ENCODE data around the gene EYA4. TPM values are rescaled to one million over a fixed set of nuclear protein-coding genes. Genes with fewer than 3 reads are reported as not detected.

The EYA4 gene
- total RNA-seq, 1 donor from 2014 or later = 8.1 TPM

DNA sequence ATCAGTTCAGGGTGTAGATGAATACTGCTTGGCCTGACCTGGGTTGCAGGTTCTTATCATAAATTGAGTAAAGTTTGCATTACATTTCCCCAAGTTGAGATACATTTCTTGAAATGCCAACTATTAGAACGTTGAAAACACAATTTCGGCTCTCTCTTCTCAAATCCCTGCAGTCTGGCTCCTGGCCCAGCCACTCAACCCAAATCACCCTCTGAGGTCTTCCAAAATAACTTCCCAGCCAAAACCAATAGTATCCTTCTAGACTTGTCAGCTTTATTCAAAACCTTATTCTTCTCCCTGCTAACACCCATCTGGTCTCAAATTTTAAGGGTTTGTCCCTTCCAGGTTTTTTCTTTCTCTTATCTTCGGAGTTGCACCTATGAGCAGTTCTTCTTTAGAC is 263.6 kb downstream of the EYA4 start:
- no peak overlapping the region for H3K4me3 Mint-ChIP-seq (ENCODE audit: unreplicated experiment)
- no peak overlapping the region for H3K27ac Mint-ChIP-seq (ENCODE audit: unreplicated experiment)
- H3K36me3 Mint-ChIP-seq (ENCODE audit: low read depth, unreplicated experiment) = no peaks in the 10 kb centered on the region
- DNase-seq (ENCODE audit: low spot score) = no peak
- TF ChIP-seq, protein P1, sequence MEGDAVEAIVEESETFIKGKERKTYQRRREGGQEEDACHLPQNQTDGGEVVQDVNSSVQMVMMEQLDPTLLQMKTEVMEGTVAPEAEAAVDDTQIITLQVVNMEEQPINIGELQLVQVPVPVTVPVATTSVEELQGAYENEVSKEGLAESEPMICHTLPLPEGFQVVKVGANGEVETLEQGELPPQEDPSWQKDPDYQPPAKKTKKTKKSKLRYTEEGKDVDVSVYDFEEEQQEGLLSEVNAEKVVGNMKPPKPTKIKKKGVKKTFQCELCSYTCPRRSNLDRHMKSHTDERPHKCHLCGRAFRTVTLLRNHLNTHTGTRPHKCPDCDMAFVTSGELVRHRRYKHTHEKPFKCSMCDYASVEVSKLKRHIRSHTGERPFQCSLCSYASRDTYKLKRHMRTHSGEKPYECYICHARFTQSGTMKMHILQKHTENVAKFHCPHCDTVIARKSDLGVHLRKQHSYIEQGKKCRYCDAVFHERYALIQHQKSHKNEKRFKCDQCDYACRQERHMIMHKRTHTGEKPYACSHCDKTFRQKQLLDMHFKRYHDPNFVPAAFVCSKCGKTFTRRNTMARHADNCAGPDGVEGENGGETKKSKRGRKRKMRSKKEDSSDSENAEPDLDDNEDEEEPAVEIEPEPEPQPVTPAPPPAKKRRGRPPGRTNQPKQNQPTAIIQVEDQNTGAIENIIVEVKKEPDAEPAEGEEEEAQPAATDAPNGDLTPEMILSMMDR (IDR thresholded peaks at IDR 0.05; ENCODE audit: unreplicated experiment) = no peak
- no peaks in the 10 kb centered on the region for H3K4me1 Mint-ChIP-seq (ENCODE audit: unreplicated experiment)
- no peaks in the 10 kb centered on the region for H3K27me3 Mint-ChIP-seq (ENCODE audit: unreplicated experiment)
- H3K9me3 Mint-ChIP-seq (ENCODE audit: unreplicated experiment) = no peaks in the 10 kb centered on the region

DNA sequence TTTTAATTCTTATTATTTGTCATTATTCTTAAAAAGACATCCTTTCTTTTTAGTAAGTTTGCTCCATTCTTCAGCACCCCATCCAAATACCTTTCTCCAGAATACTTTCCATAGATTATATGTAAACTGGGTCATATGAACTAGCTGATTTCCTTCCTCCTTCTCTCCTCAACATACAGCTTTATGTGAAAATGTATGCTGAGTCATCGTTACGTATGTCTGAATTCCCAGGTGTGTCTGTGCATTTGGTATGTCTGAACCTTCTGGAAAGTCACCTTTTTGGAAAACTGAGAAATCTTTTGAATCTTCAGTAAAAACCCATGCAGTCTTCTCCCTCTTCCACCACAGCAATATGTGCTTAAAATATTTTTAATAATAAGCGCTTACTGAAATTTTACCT is 264.5 kb downstream of the EYA4 start:
- no peak for DNase-seq (ENCODE audit: low spot score)
- Mint-ChIP-seq H3K27ac (ENCODE audit: unreplicated experiment) (no peak overlapping the region), H3K9me3 (ENCODE audit: unreplicated experiment) (no peaks in the 10 kb centered on the region), H3K36me3 (ENCODE audit: low read depth, unreplicated experiment) (no peaks in the 10 kb centered on the region), H3K4me3 (ENCODE audit: unreplicated experiment) (no peak overlapping the region), H3K27me3 (ENCODE audit: unreplicated experiment) (no peaks in the 10 kb centered on the region), H3K4me1 (ENCODE audit: unreplicated experiment) (no peaks in the 10 kb centered on the region)
- TF ChIP-seq, protein P1 (IDR thresholded peaks at IDR 0.05; ENCODE audit: unreplicated experiment) = no peak

DNA sequence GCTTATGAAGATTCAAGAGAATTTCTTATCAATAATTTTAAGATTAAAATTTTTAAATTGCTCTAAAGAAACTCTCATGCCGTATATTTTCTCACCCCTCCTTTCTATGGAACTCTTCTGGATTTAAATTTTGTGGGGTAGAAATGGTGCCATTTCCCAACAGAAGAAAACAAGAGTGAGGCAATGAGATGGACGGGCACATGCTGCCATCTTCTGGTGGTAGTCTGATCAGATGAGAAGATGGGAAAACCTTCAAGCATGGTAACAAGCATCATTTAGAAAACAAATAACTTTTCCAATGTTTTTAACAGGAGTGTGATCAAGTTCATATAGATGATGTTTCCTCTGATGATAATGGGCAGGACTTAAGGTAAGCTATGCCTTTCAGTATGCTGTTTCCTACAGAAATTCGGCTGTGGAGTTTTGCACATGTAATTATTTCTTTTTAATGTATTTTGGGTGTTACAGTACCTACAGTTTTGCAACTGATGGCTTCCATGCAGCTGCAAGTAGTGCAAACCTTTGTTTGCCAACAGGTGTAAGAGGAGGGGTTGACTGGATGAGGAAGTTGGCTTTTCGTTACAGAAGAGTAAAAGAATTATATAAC is 271.4 kb downstream of the EYA4 start:
- TF ChIP-seq, protein P1 (IDR thresholded peaks at IDR 0.05; ENCODE audit: unreplicated experiment) = peak; percentile 32
- Mint-ChIP-seq H3K9me3 (ENCODE audit: unreplicated experiment) (no peaks in the 10 kb centered on the region), H3K36me3 (ENCODE audit: low read depth, unreplicated experiment) (no peaks in the 10 kb centered on the region), H3K27ac (ENCODE audit: unreplicated experiment) (no peak overlapping the region), H3K4me1 (ENCODE audit: unreplicated experiment) (no peaks in the 10 kb centered on the region), H3K27me3 (ENCODE audit: unreplicated experiment) (no peaks in the 10 kb centered on the region), H3K4me3 (ENCODE audit: unreplicated experiment) (no peak overlapping the region)
- DNase-seq (ENCODE audit: low spot score) = peak; percentile 52

DNA sequence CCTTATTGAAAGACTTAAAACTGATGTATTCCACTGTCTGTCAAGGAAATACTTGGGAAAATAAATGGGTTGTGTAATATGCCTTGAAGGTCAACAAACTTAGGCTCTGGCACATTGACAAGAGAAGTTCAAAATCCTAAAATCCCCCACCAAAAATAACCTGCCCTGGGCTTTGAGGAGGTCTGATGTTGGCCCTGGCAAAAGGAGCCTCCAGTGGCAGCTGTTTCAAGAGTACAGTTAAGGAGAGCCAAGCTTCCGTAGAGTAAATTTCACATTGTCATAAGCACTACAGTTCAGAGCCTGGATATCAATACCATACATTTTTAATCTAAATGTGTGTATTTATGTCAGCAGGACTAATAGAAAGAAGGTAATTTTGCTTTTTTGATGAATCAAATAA is 282.7 kb downstream of the EYA4 start:
- no peaks in the 10 kb centered on the region for H3K9me3 Mint-ChIP-seq (ENCODE audit: unreplicated experiment)
- no peaks in the 10 kb centered on the region for H3K27me3 Mint-ChIP-seq (ENCODE audit: unreplicated experiment)
- H3K4me3 Mint-ChIP-seq (ENCODE audit: unreplicated experiment) = no peak overlapping the region
- no peaks in the 10 kb centered on the region for H3K36me3 Mint-ChIP-seq (ENCODE audit: low read depth, unreplicated experiment)
- DNase-seq (ENCODE audit: low spot score) = no peak
- no peak overlapping the region for H3K27ac Mint-ChIP-seq (ENCODE audit: unreplicated experiment)
- TF ChIP-seq, protein P1 (IDR thresholded peaks at IDR 0.05; ENCODE audit: unreplicated experiment) = no peak
- H3K4me1 Mint-ChIP-seq (ENCODE audit: unreplicated experiment) = no peaks in the 10 kb centered on the region

DNA sequence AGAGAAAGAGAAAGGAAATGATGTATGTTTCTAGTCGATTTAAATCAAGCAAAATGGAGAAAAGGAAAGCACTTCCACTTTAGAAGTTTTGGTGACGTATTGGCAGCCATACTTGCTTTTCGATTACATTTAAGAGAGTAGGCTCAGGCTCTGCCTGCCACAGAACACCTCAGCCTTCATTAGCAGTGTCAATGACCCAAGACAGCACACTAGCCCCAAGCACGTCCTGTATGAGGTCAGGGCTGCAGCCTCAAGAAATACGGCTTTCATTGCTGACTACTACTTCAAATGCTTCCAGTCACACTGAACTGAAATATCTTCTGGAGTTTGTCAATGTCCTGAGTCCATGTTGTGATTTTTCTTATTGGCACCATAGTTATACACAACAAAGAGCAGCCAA is 285.3 kb downstream of the EYA4 start:
- H3K4me1 Mint-ChIP-seq (ENCODE audit: unreplicated experiment) = no peaks in the 10 kb centered on the region
- DNase-seq (ENCODE audit: low spot score) = no peak
- no peaks in the 10 kb centered on the region for H3K27me3 Mint-ChIP-seq (ENCODE audit: unreplicated experiment)
- H3K36me3 Mint-ChIP-seq (ENCODE audit: low read depth, unreplicated experiment) = no peaks in the 10 kb centered on the region
- H3K9me3 Mint-ChIP-seq (ENCODE audit: unreplicated experiment) = no peaks in the 10 kb centered on the region
- TF ChIP-seq, protein P1 (IDR thresholded peaks at IDR 0.05; ENCODE audit: unreplicated experiment) = no peak
- no peak overlapping the region for H3K4me3 Mint-ChIP-seq (ENCODE audit: unreplicated experiment)
- no peak overlapping the region for H3K27ac Mint-ChIP-seq (ENCODE audit: unreplicated experiment)

Data from endothelial cell (in vitro differentiated cells).